HG02623 (cell line): Measurements from ENCODE around the gene RPTOR.
"Not testable (repeated sequence)": the region's sequence is repeated elsewhere in the genome, so short reads cannot be mapped to it uniquely, and the experiment has no call there.

Experiments used
- ATAC-seq: cut with Tn5 transposase; IDR thresholded peaks from one replicate; pipeline ENCODE4 v1.9.1; 2021; ENCODE audit warnings: moderate library complexity; ENCODE audit not compliant: unreplicated experiment

The RPTOR gene

GRCh38 chr17:80692931-80693467 is 148.4 kb downstream of the RPTOR start:
- no peak for ATAC-seq

DNA sequence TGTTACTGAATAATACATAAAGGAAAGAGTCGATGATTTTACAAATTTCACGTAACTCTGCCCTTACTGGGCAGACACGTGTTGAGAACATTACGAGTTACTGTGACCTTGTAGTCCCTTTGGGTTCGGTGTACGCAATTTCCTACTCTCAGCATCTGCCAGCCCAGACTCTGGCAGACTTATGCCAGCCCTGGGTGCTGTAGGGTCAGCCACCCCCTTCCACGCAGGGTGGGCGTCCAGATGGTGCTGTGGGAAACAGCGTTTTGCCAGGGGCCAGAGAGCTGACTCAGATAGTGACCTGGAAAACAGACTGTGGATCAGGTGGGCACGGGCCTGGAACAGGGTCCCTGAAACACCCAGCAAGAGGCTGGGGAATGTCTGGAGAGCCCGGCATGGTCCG is 148.9 kb downstream of the RPTOR start:
- ATAC-seq: no peak

DNA sequence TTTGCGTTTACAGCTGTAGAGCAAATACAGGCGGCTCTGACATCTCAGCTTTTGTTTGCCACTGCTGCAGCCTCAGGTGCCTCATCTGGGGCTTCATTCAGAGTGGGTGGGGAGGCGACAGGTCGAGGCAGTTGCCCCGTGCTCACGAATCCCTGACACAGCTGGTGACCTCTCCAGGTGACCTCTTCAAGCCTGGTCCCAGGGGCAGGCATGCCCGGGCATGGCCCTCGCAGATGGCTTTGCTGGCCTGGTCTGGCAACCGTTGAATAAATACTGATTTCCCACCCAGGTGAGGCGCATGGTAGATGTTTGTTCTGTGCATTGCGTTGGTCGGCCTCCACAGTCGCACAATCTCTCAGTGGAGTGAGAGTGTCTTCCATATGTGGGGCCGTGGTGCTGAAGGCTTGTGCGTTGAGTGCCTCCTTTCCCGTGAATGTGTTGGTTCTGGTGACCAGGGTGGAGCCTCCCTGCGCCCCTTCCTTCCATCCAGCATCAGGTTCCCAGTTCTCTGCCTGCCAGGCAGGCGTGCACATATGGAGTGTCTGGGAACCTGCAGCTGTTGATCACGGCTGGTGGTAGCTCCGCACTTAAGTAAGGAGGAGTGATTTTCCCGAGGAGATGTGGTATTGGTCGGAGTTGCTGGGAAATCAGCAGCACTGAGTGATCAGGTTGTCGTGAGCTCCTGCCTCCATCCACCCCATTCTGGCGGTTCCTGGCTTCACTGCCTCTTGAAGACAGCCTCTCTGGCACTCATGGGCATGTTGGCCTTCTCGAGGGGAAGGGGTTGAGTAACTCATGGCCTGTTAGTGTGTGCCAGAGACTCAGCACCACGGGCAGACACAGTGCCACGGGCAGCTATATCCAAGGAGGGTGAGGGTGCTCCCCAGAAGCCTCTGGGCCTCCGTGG is 149.7 kb downstream of the RPTOR start:
- ATAC-seq: no peak

DNA sequence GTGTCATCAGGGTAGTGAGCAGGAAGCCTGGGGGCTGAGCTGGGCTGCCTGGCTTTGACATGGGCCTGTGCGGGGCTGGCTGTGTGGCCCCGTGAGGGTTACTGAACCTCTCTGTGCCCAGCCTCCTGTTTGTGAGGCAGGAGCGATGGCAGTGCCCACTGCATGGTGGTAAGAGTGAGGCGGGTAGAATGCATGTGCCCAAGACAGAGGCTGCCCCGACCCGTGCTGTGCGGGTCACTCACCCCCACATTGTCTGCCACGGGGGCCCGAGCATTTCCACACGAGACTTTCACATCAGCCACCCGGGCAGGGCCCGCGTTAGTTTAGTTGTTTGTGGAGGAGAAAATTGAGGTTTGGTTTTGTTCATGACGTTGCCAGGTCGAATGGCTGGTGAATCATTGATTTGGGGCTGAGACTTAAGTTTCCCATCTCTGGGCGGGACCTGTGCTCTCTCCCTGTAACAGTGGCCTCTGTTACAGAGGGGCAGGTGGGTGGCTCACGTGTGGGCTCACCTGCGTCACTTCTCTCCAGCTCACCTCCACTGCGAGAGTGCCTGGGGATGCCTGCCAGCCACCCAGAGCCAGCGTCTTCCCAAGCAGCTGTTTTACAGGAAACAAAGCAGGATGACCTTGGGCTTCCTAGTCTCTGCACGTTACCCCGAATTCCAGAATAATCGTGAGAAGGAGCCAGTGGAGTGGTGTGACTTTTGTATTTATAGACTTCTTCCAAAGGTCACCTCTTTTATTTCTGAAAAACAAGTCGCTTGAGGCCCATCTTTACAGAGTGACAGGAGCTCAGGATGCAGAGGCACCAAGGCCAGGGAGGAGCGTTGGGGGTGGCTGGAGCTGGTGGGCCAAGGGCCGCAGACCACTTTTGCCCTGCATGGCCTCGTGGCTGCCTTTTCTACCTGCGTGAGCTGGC is 150.6 kb downstream of the RPTOR start:
- ATAC-seq: no peak

DNA sequence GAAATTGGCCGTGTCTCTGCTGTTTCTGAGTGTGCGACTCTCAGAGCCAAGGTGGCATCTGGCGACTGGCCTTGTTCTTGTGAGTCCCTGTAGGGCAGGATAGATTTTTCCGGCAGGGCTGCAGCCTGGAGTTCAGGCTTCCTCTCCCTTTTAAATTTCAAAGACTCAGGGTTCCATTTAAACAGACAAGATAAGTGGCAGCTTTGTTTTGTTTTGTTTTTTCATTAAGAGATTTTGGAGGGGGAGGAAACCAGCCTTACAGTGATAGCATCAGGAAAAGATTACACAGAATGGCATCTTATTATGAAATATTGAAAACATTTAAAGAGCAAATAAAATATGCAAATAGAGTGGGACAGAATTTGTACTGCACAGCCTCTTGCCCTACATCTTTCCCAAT is 151.3 kb downstream of the RPTOR start:
- ATAC-seq: no peak

- no peak for ATAC-seq
These were observed 151.8 kb downstream of the RPTOR start for GRCh38 chr17:80696456-80696855.

DNA sequence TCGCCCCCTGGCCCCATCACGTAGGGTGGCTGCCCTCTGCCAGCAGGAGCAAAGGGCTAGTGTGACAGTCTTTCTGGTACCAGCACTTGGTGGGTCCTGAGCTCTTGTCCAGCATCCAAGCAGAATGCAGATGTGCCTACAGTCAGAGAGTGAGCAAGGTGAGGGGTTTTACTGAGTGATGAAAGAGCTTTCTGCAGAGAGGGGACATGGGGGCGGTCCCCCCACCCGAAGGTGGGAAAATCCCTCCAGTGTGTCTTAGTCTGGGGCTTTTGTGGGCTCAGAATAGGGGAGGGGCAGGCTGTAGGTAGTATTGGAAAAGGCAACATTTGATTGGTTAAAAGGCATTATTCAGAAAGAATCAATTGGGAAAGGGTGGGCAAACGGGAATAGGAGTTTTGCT is 152.3 kb downstream of the RPTOR start:
- ATAC-seq: no peak

DNA sequence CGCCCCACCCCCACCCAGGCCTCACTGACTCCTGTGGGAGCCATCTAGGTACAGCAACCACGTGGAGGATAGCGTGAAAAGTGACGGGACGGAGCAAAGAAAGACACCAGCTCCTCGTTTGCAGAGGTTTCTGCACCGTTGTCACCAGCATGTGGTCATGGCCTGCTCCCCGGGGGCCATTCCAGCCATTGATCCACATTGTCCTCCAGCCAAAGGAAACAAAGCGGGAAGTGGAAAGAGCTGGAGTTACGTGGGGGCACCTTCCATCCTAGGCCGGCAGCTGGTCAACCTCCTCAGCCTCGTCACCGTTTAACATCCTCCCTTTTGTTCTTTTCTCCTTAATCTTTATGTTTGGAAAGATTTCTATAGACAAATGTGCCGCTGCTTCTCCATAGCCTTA is 153.7 kb downstream of the RPTOR start:
- ATAC-seq: no peak

DNA sequence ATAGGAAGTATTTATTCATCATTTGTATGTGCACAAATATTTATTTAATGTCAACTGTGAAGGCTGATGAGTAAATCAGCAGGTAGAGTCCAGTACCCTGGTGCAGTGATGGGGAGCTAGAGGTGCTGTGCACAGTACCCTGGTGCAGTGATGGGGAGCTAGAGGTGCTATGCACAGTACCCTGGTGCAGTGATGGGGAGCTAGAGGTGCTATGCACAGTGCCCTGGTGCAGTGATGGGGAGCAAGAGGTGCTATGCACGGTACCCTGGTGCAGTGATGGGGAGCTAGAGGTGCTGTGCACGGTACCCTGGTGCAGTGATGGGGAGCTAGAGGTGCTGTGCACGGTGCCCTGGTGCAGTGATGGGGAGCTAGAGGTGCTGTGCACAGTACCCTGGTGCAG is 154.6 kb downstream of the RPTOR start:
- ATAC-seq: not testable (repeated sequence)

GRCh38 chr17:80701730-80702129 is 157.1 kb downstream of the RPTOR start:
- no peak for ATAC-seq

DNA sequence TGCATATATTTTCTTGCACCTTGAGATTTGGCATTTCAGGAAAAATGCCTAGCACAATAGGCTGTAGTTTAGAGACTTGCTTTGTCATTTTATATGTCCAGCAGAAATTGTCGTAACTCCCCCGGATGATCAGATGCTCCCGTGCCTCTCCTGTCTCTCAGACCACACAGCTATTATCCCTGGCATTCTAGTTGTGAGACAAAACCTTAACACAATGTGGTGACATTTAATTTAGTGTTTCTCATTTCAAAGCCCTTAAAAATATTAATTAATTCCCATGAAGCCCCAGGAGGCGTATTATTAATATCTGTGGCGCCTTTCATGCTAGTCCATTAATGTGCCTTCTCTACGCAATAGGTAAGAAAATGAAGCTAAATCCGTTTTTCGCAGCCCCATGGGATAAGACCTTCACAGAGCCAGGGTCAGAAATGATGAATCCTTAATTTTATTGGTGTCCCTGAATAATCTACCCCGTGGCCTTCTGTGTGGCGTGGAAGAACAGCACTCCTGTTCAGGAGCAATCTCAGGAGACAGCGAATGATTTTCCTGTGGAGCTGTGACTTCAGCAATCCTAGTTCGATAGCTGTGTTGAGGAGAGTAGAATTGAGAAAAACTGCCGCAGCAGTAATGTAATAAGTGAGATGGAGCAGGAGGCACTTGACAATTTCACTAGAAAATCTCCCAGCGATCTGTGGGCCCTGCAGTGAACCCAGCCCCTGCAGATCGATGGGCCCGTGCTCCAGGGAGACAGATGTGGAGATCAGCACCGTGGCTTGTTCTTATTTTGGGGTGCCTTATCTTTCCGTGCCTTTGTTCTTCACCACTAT is 157.9 kb downstream of the RPTOR start:
- ATAC-seq: no peak

- no peak for ATAC-seq
These were observed 158.5 kb downstream of the RPTOR start for GRCh38 chr17:80703142-80703478.

DNA sequence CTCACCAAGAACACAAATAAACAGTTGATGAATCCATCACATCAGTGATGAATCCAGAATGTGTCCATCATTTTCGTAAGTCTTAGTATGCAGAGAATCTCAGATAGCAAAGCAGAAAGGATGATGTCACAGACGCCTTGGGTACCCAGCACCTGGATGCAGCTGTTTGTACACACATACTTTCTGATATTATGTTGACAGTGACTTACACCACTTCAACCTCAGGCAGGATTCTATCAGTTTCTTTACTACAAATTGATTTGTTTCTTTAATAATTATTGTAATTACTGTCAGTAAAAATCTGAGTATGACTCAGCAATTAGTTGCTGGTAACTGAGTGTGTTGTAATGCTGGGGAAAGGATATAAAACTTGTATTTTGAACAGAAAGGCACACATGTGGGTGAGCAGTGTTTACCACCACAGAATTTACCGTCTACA is 159.8 kb downstream of the RPTOR start:
- ATAC-seq: no peak

DNA sequence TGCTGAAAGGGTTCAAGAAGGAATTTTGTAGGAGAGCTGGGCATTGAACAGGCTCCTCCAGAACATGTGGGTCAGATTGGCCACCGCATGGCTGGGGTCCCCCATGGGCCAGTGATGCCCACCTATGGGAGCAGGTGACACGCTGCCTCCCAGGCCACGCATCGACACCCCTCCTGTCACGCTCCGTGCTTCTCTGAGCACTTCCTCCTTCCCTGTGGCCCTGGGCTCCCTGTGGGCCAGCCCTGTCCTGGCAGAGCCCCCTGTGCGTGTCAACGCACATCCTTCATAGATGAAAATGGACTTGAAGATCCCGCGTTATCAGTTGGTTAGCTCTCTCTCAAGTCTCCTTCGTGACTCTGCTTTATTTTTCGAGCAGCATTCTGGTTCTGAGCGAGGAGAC is 160.3 kb downstream of the RPTOR start:
- ATAC-seq: no peak

- no peak for ATAC-seq
These were observed 161.3 kb downstream of the RPTOR start for GRCh38 chr17:80705988-80706387.

- ATAC-seq: no peak
These were observed 161.8 kb downstream of the RPTOR start for GRCh38 chr17:80706463-80706867.

DNA sequence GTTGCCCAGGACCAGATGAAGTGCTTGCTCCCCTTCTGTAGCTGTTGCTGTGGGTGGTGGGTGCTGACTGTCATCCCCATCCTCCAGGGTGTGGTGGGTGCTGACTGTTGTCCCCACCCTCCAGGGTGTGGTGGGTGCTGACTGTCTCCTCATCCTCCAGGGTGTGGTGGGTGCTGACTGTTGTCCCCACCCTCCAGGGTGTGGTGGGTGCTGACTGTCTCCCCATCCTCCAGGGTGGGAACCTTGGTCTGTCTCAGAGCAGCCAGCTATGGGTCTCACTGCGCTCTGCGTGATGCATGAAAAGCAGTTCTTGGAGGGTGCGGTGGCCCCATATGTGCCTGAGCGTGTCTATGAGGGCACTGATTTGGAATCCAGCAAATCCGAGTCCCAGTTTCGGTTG is 163.8 kb downstream of the RPTOR start:
- ATAC-seq: no peak

GRCh38 chr17:80709090-80709695 is 164.6 kb downstream of the RPTOR start:
- ATAC-seq: no peak

GRCh38 chr17:80710714-80711302 is 166.2 kb downstream of the RPTOR start:
- ATAC-seq: no peak

DNA sequence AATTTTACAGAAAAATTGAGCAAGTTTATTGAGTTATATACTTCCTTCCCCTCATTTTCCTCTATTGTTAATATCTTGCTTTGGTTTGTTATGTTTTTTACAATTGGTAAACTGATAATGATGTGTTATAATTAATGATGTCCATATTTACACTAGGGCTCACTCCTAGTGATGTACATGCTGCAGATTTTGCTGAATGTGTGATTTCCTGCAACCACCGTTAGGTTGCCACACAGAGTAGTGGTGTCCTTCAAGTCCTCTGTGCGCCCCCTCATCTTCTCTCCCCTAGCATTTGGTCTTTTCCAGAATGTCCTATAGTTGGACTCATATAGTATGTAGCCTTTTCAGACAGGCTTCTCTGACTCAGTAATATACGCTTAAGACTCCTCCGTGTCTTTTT is 167.5 kb downstream of the RPTOR start:
- ATAC-seq: no peak
